Liver (tissue), 9 donors: Measurements from ENCODE around the gene PKIG. TPM values are rescaled to one million over a fixed set of nuclear protein-coding genes. Genes with fewer than 3 reads are reported as not detected.

Source experiments
- DNase-seq: peaks from one replicate; pipeline ENCODE4 v3.0.0-alpha.2; 2017; ENCODE audit warnings: low spot score
- H3K27ac ChIP-seq, 2 donors: one replicate each; pipeline ENCODE4 v1.7.0; 2013; ENCODE audit warnings: inconsistent platforms in 2 of 2, low read length in 2 of 2, control low read depth in 1 of 2, low read depth in 1 of 2, mild to moderate bottlenecking in 1 of 2
- H3K27me3 ChIP-seq, 4 donors: one replicate each; pipeline versions ENCODE4 v1.6.1 to v1.7.0; 2013; ENCODE audit warnings: low read length in 3 of 4, inconsistent platforms in 1 of 4, mild to moderate bottlenecking in 1 of 4, moderate library complexity in 1 of 4; ENCODE audit not compliant: control insufficient read depth in 4 of 4, insufficient read depth in 4 of 4
- H3K36me3 ChIP-seq, 4 donors: one replicate each; pipeline versions ENCODE4 v1.6.1 to v1.7.0; 2013; ENCODE audit warnings: low read length in 3 of 4, mild to moderate bottlenecking in 3 of 4, low read depth in 1 of 4, moderate library complexity in 1 of 4; ENCODE audit not compliant: control insufficient read depth in 4 of 4, insufficient read depth in 3 of 4
- H3K4me1 ChIP-seq, 4 donors: one replicate each; pipeline versions ENCODE4 v1.6.1 to v1.7.0; 2013; ENCODE audit warnings: low read length in 3 of 4, mild to moderate bottlenecking in 3 of 4, moderate library complexity in 1 of 4; ENCODE audit not compliant: control insufficient read depth in 4 of 4, insufficient read depth in 4 of 4
- H3K4me3 ChIP-seq, 3 donors: one replicate each; pipeline versions ENCODE4 v1.6.1 to v1.7.0; 2013; ENCODE audit warnings: low read length in 3 of 3, control low read depth in 1 of 3, low read depth in 1 of 3, mild to moderate bottlenecking in 1 of 3
- H3K9ac ChIP-seq, 2 donors: one replicate each; pipeline ENCODE4 v1.7.0; 2013; ENCODE audit warnings: low read length in 2 of 2, mild to moderate bottlenecking in 2 of 2, moderate library complexity in 2 of 2, control low read depth in 1 of 2, low read depth in 1 of 2
- H3K9me3 ChIP-seq, 4 donors: one replicate each; pipeline versions ENCODE4 v1.6.1 to v1.7.0; 2013; ENCODE audit warnings: low read length in 3 of 4; ENCODE audit not compliant: control insufficient read depth in 4 of 4
- ATF3 ChIP-seq: IDR thresholded peaks from 2 replicates; pipeline ENCODE4 v1.6.1; 2016; ENCODE audit warnings: antibody characterized with exemption
- CTCF ChIP-seq: fragments of 150-350 bp; IDR thresholded peaks from 2 replicates; pipeline ENCODE4 v1.5.1; 2017; ENCODE audit warnings: improper control_type of control experiment, low read depth, low read length; ENCODE audit not compliant: missing input control
- EGR1 ChIP-seq, 2 donors: IDR thresholded peaks; 2 replicates each; pipeline ENCODE4 v1.6.1; 2016 to 2018; ENCODE audit warnings: antibody characterized with exemption in 2 of 2, low read depth in 2 of 2
- FOXA1 ChIP-seq: IDR thresholded peaks from 2 replicates; pipeline ENCODE4 v1.6.1; 2016; ENCODE audit warnings: antibody characterized with exemption
- FOXA2 ChIP-seq: IDR thresholded peaks from 2 replicates; pipeline ENCODE4 v1.6.1; 2016; ENCODE audit warnings: antibody characterized with exemption
- GABPA ChIP-seq, 2 donors: IDR thresholded peaks in 1 of 2; conservative IDR thresholded peaks in 1 of 2; 2 replicates each; pipeline ENCODE4 v1.6.1; 2016; ENCODE audit warnings: antibody characterized with exemption in 2 of 2, mild to moderate bottlenecking in 1 of 2, moderate library complexity in 1 of 2
- HNF4A ChIP-seq, 2 donors: conservative IDR thresholded peaks; 2 replicates each; pipeline ENCODE4 v1.6.1; 2016; ENCODE audit warnings: antibody characterized with exemption in 2 of 2, mild to moderate bottlenecking in 2 of 2
- HNF4G ChIP-seq: IDR thresholded peaks from 2 replicates; pipeline ENCODE4 v1.6.1; 2016; ENCODE audit warnings: antibody characterized with exemption
- NR2F2 ChIP-seq: IDR thresholded peaks from 2 replicates; pipeline ENCODE4 v1.6.1; 2016; ENCODE audit warnings: antibody characterized with exemption
- REST ChIP-seq: IDR thresholded peaks from 2 replicates; pipeline ENCODE4 v1.6.1; 2016; ENCODE audit warnings: antibody characterized with exemption, mild to moderate bottlenecking
- RXRA ChIP-seq, 2 donors: IDR thresholded peaks; 2 replicates each; pipeline ENCODE4 v1.6.1; 2017 to 2018; ENCODE audit warnings: antibody characterized with exemption in 2 of 2, mild to moderate bottlenecking in 1 of 2
- TAF1 ChIP-seq: conservative IDR thresholded peaks from 2 replicates; pipeline ENCODE4 v1.6.1; 2016; ENCODE audit warnings: antibody characterized with exemption, mild to moderate bottlenecking
- YY1 ChIP-seq: IDR thresholded peaks from 2 replicates; pipeline ENCODE4 v1.6.1; 2016; ENCODE audit warnings: antibody characterized with exemption, mild to moderate bottlenecking
- ZBTB33 ChIP-seq: IDR thresholded peaks from 2 replicates; pipeline ENCODE4 v1.6.1; 2016; ENCODE audit warnings: antibody characterized with exemption
- WGBS: extraction: QIAGEN DNeasy Blood & Tissue Kit; methylation state at CpG from one replicate; pipeline ENCODE4 v1.1.7; 2013; 5-methylcytosine and 5-hydroxymethylcytosine counted together
- polyA plus RNA-seq, 2 donors: library from polyadenylated mRNA; stranded (reverse) in 1 of 2; unstranded in 1 of 2; fragments of 200-250 nt in 1 of 2; fragments of >200 nt in 1 of 2; fragmentation: Nextera tagmentation in 1 of 2; extraction: Ambion mirVana in 1 of 2; gene quantifications; one replicate each; pipeline versions ENCODE4 v1.2.1 to v1.2.3, GENCODE V29; 2013 to 2015
- total RNA-seq, 2 donors: library from RNA; depleted of rRNA; stranded (reverse); fragments of >200 nt; gene quantifications; one replicate each; pipeline ENCODE4 v1.2.3, GENCODE V29; 2014
- donor health status: healthy.
- donor health status: healthy.
- donor health status: healthy.
- donor health status: healthy.
- donor health status: healthy.

Gene PKIG
- total and polyA plus RNA-seq, 4 donors = 10.6 to 24.3 (median 23.4) TPM

- no peak for TF ChIP-seq CTCF
Measured at GRCh38 chr20:44552950-44553908, 29.1 kb upstream of the PKIG start (continued).

GRCh38 chr20:44559302-44559701 is 23.1 kb upstream of the PKIG start:
- Histone ChIP-seq H3K9me3 (no peaks in the 10 kb centered on the region), H3K27ac (no peak overlapping the region), H3K4me3 (no peak overlapping the region), H3K4me1 (peaks cover 0 to 3% (median 0%) of the 10 kb centered on the region in 4 donors), H3K9ac (no peak overlapping the region), H3K36me3 (no peaks in the 10 kb centered on the region), H3K27me3 (no peaks in the 10 kb centered on the region)
- DNase-seq = no peak
- no peak for TF ChIP-seq TAF1
- TF ChIP-seq ATF3 = no peak
- TF ChIP-seq HNF4A (conservative IDR thresholded peaks at IDR 0.05) = no peak
- TF ChIP-seq YY1 = no peak
- TF ChIP-seq REST = no peak
- TF ChIP-seq HNF4G = no peak
- TF ChIP-seq ZBTB33 = no peak
- TF ChIP-seq GABPA (IDR thresholded peaks at IDR 0.05 in 1 of 2, conservative IDR thresholded peaks at IDR 0.05 in 1 of 2) = no peak
- no peak for TF ChIP-seq RXRA (IDR thresholded peaks at IDR 0.05)
- no peak for TF ChIP-seq FOXA1

- H3K9ac ChIP-seq = no peak overlapping the region
- no peaks in the 10 kb centered on the region for H3K9me3 ChIP-seq
- 96% methylated on average over 2 of the region's 2 CpGs for WGBS
- H3K27me3 ChIP-seq = no peaks in the 10 kb centered on the region
- no peak overlapping the region for H3K4me3 ChIP-seq
- DNase-seq = no peak
- H3K27ac ChIP-seq = no peak overlapping the region
- H3K4me1 ChIP-seq = peaks cover 0 to 3% (median 0%) of the 10 kb centered on the region in 4 donors
- no peaks in the 10 kb centered on the region for H3K36me3 ChIP-seq
- TF ChIP-seq FOXA2 = no peak
- TF ChIP-seq REST = no peak
- TF ChIP-seq HNF4G = no peak
- no peak for TF ChIP-seq HNF4A (conservative IDR thresholded peaks at IDR 0.05)
- TF ChIP-seq EGR1 (IDR thresholded peaks at IDR 0.05; ENCODE audit: low read depth in 2 of 2) = no peak
- TF ChIP-seq NR2F2 = no peak
- TF ChIP-seq CTCF = no peak
Measured at GRCh38 chr20:44560229-44560628, 22.1 kb upstream of the PKIG start.
